ENCODE results near the gene LSG1. TPM values are rescaled to one million over a fixed set of nuclear protein-coding genes. Genes with fewer than 3 reads are reported as not detected.

Gene LSG1
- total and polyA plus RNA-seq, 5 experiments from 2014 or later: 23.0 to 97.5 (median 42.8) TPM

- POLR2A ChIA-PET: no interaction called here
- H3K36me3 Mint-ChIP-seq: peaks cover 0 to 13% (median 0%) of the 10 kb centered on the region in 3 donors
- no peak overlapping the region for H3K4me3 Mint-ChIP-seq
- no peak for ATAC-seq
- H3K4me1 Mint-ChIP-seq: peaks cover 0 to 1% (median 0%) of the 10 kb centered on the region in 4 donors
- H3K9me3 Mint-ChIP-seq: peaks cover 0 to 22% (median 3%) of the 10 kb centered on the region in 9 donors
- no peak overlapping the region for H3K27ac Mint-ChIP-seq
- peaks cover 0 to 13% (median 0%) of the 10 kb centered on the region in 5 donors for H3K27me3 Mint-ChIP-seq
- no peak for DNase-seq
Measured at GRCh38 chr3:194702545-194702944, 30.6 kb upstream of the LSG1 start.

GRCh38 chr3:194696702-194697101 is 24.7 kb upstream of the LSG1 start:
- POLR2A ChIA-PET: no interaction called here
- DNase-seq (no peak), ATAC-seq (no peak)
- H3K9me3 Mint-ChIP-seq: peaks cover 0 to 22% (median 3%) of the 10 kb centered on the region in 9 donors
- H3K4me3 Mint-ChIP-seq: no peak overlapping the region
- H3K36me3 Mint-ChIP-seq: peaks cover 0 to 13% (median 0%) of the 10 kb centered on the region in 3 donors
- peaks cover 0 to 23% (median 2%) of the 10 kb centered on the region in 5 donors for H3K27me3 Mint-ChIP-seq
- no peak overlapping the region for H3K27ac Mint-ChIP-seq
- peaks cover 0 to 26% (median under 1%) of the 10 kb centered on the region in 4 donors for H3K4me1 Mint-ChIP-seq

DNA sequence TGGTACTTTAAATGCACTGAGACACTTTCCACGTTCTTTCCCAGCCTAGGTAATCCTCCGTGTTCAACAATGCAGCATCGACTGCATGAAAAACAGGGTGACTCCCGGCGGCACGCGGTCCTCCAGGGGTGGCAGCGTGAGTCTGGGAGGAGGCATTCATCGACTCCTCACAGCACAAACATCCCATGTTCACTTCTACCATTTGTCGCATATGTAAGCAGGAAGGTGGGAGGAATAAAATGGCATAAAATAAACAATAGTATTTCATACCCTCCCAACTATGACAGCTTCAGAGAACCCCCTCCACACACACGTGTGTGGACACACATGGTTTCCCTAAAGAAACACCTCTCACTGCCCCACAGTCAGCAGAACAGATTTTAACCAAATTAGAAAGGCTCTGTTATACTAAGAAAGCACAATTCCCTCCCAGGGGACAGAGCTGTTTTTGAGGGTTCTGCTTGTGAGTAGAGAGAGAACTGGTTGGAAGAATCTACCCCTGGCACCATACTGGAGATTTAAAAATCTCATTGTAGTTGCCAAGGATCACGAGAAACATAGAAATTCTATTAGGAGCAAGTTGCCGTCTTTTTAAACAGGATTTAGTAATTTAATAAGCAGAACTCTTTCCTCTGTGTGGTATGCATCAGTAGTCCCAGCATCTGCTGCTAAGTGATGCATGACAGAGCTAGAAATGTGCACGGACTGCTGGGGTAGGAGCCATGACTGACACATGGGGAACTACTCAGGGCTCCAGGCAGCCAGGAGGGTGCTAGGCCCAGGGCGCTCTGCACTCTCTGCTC is 19.7 kb upstream of the LSG1 start:
- Mint-ChIP-seq H3K27ac (peak overlapping the region in 2 of 10 donors; percentile 43 to 55), H3K9me3 (no peaks in the 10 kb centered on the region), H3K27me3 (peaks cover 0 to 35% (median 5%) of the 10 kb centered on the region in 5 donors), H3K36me3 (no peaks in the 10 kb centered on the region), H3K4me3 (no peak overlapping the region), H3K4me1 (peaks cover 9 to 62% (median 22%) of the 10 kb centered on the region in 4 donors)
- POLR2A ChIA-PET: no interaction called here
- DNase-seq (no peak), ATAC-seq (no peak)

GRCh38 chr3:194690501-194691372 is 18.7 kb upstream of the LSG1 start:
- H3K36me3 Mint-ChIP-seq: no peaks in the 10 kb centered on the region

GRCh38 chr3:194689493-194689944 is 17.5 kb upstream of the LSG1 start:
- H3K36me3 Mint-ChIP-seq: no peaks in the 10 kb centered on the region
- H3K27ac Mint-ChIP-seq: peak overlapping the region in 2 of 10 donors; percentile 31 to 79
- peaks cover 17 to 68% (median 37%) of the 10 kb centered on the region in 4 donors for H3K4me1 Mint-ChIP-seq
- H3K9me3 Mint-ChIP-seq: no peaks in the 10 kb centered on the region
- ATAC-seq (no peak), DNase-seq (no peak)
- POLR2A ChIA-PET: interaction anchor here (0.7 kb wide), 1 partner anchor 56 kb away, joined by 4 read pairs; no protein-coding TSS in a partner anchor
- H3K4me3 Mint-ChIP-seq: peak overlapping the region in 9 of 10 donors; percentile 16 to 96 (median 66)
- peaks cover 0 to 51% (median 8%) of the 10 kb centered on the region in 5 donors for H3K27me3 Mint-ChIP-seq

More at GRCh38 chr3:194690501-194691372, 18.7 kb upstream of the LSG1 start:
- DNase-seq (no peak), ATAC-seq (no peak)
- H3K4me1 Mint-ChIP-seq: peaks cover 12 to 57% (median 29%) of the 10 kb centered on the region in 4 donors
- no peak overlapping the region for H3K4me3 Mint-ChIP-seq
- H3K27me3 Mint-ChIP-seq: peaks cover 0 to 40% (median 8%) of the 10 kb centered on the region in 5 donors
- H3K9me3 Mint-ChIP-seq: no peaks in the 10 kb centered on the region
- POLR2A ChIA-PET: no interaction called here
- peak overlapping the region in 2 of 10 donors; percentile 16 to 55 for H3K27ac Mint-ChIP-seq

GRCh38 chr3:194688946-194689345 is 17.0 kb upstream of the LSG1 start:
- Mint-ChIP-seq H3K27ac (peak overlapping the region in 2 of 10 donors; percentile 77 to 79), H3K27me3 (peaks cover 0 to 51% (median 8%) of the 10 kb centered on the region in 5 donors), H3K9me3 (no peaks in the 10 kb centered on the region), H3K4me3 (peak overlapping the region; percentile 52 to 96 (median 76)), H3K36me3 (no peaks in the 10 kb centered on the region), H3K4me1 (peaks cover 17 to 72% (median 38%) of the 10 kb centered on the region in 4 donors)
- POLR2A ChIA-PET: interaction anchor here (0.7 to 3.5 kb wide), 2 partner anchors 18 to 55 kb away, joined by 4 to 31 read pairs; partner anchors contain the start of gene LSG1
- DNase-seq: no peak
- no peak for ATAC-seq

GRCh38 chr3:194688200-194688740 is 16.3 kb upstream of the LSG1 start:
- POLR2A ChIA-PET: interaction anchor here (0.7 to 3.5 kb wide), 6 partner anchors 17 to 855 kb away, joined by 3 to 31 read pairs (median 4); partner anchors contain the start of genes LSG1 and PPP1R2
- ATAC-seq (peak; percentile 8 to 21), DNase-seq (peak in 1 of 10 donors; percentile 39)
- H3K4me3 Mint-ChIP-seq: peak overlapping the region; percentile 52 to 96 (median 76)
- H3K27me3 Mint-ChIP-seq: peaks cover 0 to 51% (median 8%) of the 10 kb centered on the region in 5 donors
- H3K4me1 Mint-ChIP-seq: peaks cover 19 to 74% (median 40%) of the 10 kb centered on the region in 4 donors
- H3K27ac Mint-ChIP-seq: peak overlapping the region in 4 of 10 donors; percentile 25 to 79 (median 56)
- no peaks in the 10 kb centered on the region for H3K9me3 Mint-ChIP-seq
- H3K36me3 Mint-ChIP-seq: no peaks in the 10 kb centered on the region

GRCh38 chr3:194687638-194688199 is 15.7 kb upstream of the LSG1 start:
- peak overlapping the region in 4 of 10 donors; percentile 38 to 87 (median 62) for H3K27ac Mint-ChIP-seq
- ATAC-seq (peak; percentile 75 to 79), DNase-seq (peak; percentile 31 to 81 (median 56))
- peaks cover 0 to 51% (median 8%) of the 10 kb centered on the region in 5 donors for H3K27me3 Mint-ChIP-seq
- H3K36me3 Mint-ChIP-seq: no peaks in the 10 kb centered on the region
- peaks cover 21 to 74% (median 45%) of the 10 kb centered on the region in 4 donors for H3K4me1 Mint-ChIP-seq
- POLR2A ChIA-PET: interaction anchor here (0.7 to 3.5 kb wide), 11 partner anchors 11 to 855 kb away, joined by 3 to 31 read pairs (median 4); partner anchors contain the start of genes LSG1, PPP1R2 and XXYLT1
- peak overlapping the region; percentile 75 to 97 (median 86) for H3K4me3 Mint-ChIP-seq
- no peaks in the 10 kb centered on the region for H3K9me3 Mint-ChIP-seq

- H3K27me3 Mint-ChIP-seq: peaks cover 0 to 50% (median 8%) of the 10 kb centered on the region in 5 donors
- H3K27ac Mint-ChIP-seq: peak overlapping the region in 4 of 10 donors; percentile 38 to 87 (median 62)
- H3K4me1 Mint-ChIP-seq: peaks cover 26 to 77% (median 50%) of the 10 kb centered on the region in 4 donors
- ATAC-seq: peak; percentile 6 to 11
- H3K9me3 Mint-ChIP-seq: no peaks in the 10 kb centered on the region
- no peaks in the 10 kb centered on the region for H3K36me3 Mint-ChIP-seq
- peak in 6 of 10 donors; percentile 3 to 38 (median 22) for DNase-seq
- peak overlapping the region; percentile 72 to 97 (median 86) for H3K4me3 Mint-ChIP-seq
- POLR2A ChIA-PET: interaction anchor here (0.9 to 3.5 kb wide), 10 partner anchors 12 to 856 kb away, joined by 3 to 31 read pairs (median 4); partner anchors contain the start of genes LSG1, PPP1R2 and XXYLT1
Measured at GRCh38 chr3:194686816-194687637, 15.0 kb upstream of the LSG1 start.

DNA sequence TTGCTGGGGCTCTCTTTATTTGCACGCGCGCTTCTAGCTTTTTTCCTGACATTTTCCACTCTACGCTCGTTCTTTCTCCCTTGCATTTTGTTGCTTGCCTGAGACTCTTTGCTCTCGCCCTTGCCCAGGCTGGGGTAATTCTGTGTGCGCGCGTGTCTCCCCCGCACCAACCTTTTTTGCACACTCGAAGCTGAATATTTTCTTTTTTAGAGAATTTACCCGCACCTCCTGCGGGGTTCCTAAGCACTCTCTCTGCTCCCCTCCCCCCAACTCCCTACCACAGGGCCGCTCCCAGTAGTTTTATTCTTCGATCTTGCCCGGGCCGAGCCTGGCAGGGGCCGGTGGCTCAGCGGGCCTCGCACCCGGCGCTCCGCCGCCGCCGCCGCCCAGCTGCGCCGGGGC is 14.4 kb upstream of the LSG1 start:
- peak overlapping the region in 4 of 10 donors; percentile 31 to 78 (median 74) for H3K27ac Mint-ChIP-seq
- no peak for DNase-seq
- POLR2A ChIA-PET: interaction anchor here (1.5 to 3.5 kb wide), 6 partner anchors 11 to 584 kb away, joined by 4 to 31 read pairs (median 9); partner anchors contain the start of genes LSG1 and XXYLT1
- peaks cover 26 to 71% (median 50%) of the 10 kb centered on the region in 4 donors for H3K4me1 Mint-ChIP-seq
- H3K4me3 Mint-ChIP-seq: peak overlapping the region; percentile 78 to 97 (median 91)
- H3K27me3 Mint-ChIP-seq: peaks cover 0 to 48% (median 8%) of the 10 kb centered on the region in 5 donors
- H3K36me3 Mint-ChIP-seq: no peaks in the 10 kb centered on the region
- H3K9me3 Mint-ChIP-seq: no peaks in the 10 kb centered on the region
- no peak for ATAC-seq
